Dendritic cell treated with granulocyte-macrophage colony-stimulating factor and Interleukin-4, amounts not matched to agents 40 ng/mL and 50 ng/mL, for 4 days (primary cell): Measurements from ENCODE around the gene TSC22D3.
"Not testable (repeated sequence)": the region's sequence is repeated elsewhere in the genome, so short reads cannot be mapped to it uniquely, and the experiment has no call there.

Experiments used
- H3K27ac Mint-ChIP-seq: one replicate; pipeline ENCODE4 v1.8.0; 2022; ENCODE audit warnings: mild to moderate bottlenecking, mixed read lengths
- H3K27me3 Mint-ChIP-seq: one replicate; pipeline ENCODE4 v1.8.0; 2022; ENCODE audit warnings: mild to moderate bottlenecking, mixed read lengths
- H3K36me3 Mint-ChIP-seq: one replicate; pipeline ENCODE4 v1.8.0; 2022; ENCODE audit warnings: low read depth, mixed read lengths
- H3K4me1 Mint-ChIP-seq: one replicate; pipeline ENCODE4 v1.8.0; 2022; ENCODE audit warnings: low read depth, mixed read lengths
- H3K4me3 Mint-ChIP-seq: one replicate; pipeline ENCODE4 v1.8.0; 2022; ENCODE audit warnings: mild to moderate bottlenecking, moderate library complexity, mixed read lengths
- H3K9me3 Mint-ChIP-seq: one replicate; pipeline ENCODE4 v1.8.0; 2022; ENCODE audit warnings: mixed read lengths
- intact Hi-C: fragments of 100-400 bp; cut with micrococcal nuclease; formaldehyde crosslinking; loops from one replicate; pipeline ENCODE4 v1.15.0; 2022

Gene TSC22D3

DNA sequence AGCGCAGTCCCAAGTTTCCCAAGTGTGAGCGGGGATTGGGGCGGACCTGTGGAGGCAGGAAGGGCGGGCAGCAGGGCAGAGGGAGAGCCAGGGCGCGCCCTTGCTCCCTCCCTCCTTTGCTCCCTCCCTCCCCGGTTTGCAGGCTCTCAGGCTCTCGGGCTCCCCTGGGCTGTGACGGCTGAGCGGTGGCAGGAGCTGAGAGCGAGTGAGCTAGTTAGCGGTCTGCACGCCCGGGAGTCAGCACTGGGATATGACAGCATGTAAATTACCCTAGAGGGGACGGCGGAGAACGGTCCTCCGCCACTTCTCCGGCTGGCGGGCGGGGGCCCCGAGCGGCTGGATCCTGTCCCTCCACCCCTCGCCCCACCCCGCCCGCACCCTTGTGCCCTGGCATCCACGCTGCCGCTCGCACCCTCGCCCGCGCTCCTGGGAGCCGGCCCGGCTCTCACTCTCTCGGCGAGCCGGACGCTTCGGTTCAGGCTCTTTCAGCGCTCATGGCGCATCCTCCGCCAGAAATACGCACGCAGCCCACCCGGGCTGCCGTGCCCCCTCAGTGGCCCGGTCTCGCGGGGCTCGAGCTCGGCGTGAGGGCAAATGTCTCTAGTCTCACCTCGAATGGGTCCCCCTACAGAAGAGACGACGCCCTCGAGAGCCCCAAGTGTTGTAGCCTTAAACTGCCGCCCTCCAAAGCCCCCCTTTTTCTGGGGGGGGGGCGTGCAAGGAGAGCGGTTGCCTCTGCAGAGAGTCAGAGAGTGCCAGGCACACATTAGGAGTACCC lies at the start of gene TSC22D3:
TSC22D3 (minus strand) TSS at position 54 of the 778 bp plus-strand sequence. CDS start 368 bp downstream, outside the sequence.
- intact Hi-C loops = loop anchor here (10.0 kb wide), 1 partner anchor 751 kb away; no protein-coding TSS in a partner anchor
- Mint-ChIP-seq H3K4me1 (peaks cover 14% of the 10 kb centered on the region), H3K36me3 (no peaks in the 10 kb centered on the region), H3K4me3 (peak within 1 kb of the TSS; percentile 70), H3K9me3 (no peaks in the 10 kb centered on the region), H3K27ac (peak within 1 kb of the TSS; percentile 20), H3K27me3 (peaks cover 40% of the 10 kb centered on the region)

- no peak overlapping the region for H3K4me3 Mint-ChIP-seq
Measured at GRCh38 chrX:107823456-107823855, 47.9 kb upstream of the TSC22D3 start.

DNA sequence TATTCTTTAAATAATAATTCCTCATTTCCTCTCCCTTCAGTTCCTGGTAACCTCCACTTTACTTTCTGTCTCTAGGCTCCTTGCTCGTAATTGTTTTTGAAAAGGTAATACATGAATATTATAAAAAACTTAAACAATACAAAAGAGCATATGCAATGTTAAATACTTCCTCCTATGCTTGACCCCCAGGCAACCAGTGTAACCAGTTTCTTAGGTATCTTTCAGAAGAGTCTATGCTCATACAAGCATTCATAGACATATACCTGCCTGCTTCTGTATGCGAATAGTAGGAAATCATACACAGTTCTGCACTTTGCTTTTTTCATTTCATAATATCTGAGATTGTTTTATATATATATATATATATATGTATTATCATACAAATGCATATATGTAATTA lies 47.5 kb upstream of the TSC22D3 start:
- Mint-ChIP-seq H3K27me3 (peaks cover 27% of the 10 kb centered on the region), H3K27ac (no peak overlapping the region), H3K4me3 (no peak overlapping the region), H3K36me3 (no peaks in the 10 kb centered on the region), H3K9me3 (no peaks in the 10 kb centered on the region), H3K4me1 (peaks cover 41% of the 10 kb centered on the region)
- intact Hi-C loops = no loop called here

More at GRCh38 chrX:107823456-107823855, 47.9 kb upstream of the TSC22D3 start:
- Mint-ChIP-seq H3K27ac (no peak overlapping the region), H3K9me3 (no peaks in the 10 kb centered on the region), H3K27me3 (peaks cover 31% of the 10 kb centered on the region), H3K36me3 (no peaks in the 10 kb centered on the region), H3K4me1 (peaks cover 41% of the 10 kb centered on the region)
- intact Hi-C loops = no loop called here

DNA sequence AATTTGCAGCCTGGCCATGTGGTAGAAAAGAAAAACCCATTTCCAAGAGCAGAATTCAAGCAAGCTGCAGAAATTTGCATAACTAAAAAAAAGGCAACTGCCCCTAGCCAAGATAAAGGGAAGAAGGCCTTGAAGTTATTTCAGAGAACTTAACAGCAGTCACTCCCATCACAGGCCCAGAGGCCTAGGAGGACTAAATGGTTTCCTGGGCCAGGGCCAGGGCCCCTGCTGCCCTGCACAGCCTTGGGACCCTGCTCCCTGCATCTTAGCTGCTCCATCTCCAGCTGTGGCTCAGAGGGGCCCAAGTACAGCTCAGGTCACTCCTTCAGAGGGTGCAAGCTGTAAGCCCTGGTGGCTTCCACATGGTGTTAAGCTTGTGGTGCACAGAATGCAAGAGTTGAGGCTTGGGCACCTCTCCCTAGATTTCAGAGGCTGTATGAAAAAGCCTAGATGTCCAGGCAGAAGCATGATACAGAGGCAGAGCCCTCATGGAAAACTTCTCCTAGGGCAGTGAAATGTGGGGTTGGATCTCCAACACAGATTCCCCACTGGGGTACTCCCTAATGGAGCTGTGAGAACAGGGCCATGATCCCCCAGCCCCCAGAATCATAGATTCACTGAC lies 43.4 kb upstream of the TSC22D3 start:
- H3K27me3 Mint-ChIP-seq = no peaks in the 10 kb centered on the region
- H3K4me1 Mint-ChIP-seq = peaks cover 20% of the 10 kb centered on the region
- intact Hi-C loops = no loop called here
- no peaks in the 10 kb centered on the region for H3K36me3 Mint-ChIP-seq
- no peaks in the 10 kb centered on the region for H3K9me3 Mint-ChIP-seq
- H3K4me3 Mint-ChIP-seq = no peak overlapping the region
- H3K27ac Mint-ChIP-seq = no peak overlapping the region

DNA sequence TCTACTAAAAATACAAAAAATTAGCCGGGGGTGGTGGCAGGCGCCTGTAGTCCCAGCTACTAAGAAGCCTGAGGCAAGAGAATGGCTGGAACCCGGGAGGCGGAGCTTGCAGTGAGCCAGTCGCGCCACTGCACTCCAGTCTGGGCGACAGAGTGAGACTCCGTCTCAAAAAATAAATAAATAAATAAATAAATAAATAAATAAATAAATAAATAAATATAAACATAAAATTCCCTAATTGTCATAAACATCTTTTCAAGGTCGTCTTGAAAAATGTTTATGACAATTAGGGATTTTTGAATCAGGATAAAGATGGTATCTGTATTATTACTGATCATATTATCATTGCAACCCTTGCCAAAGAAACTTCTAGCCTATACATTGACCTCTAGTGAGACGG lies 34.5 kb upstream of the TSC22D3 start:
- H3K4me1 Mint-ChIP-seq, H3K36me3 Mint-ChIP-seq, H3K27ac Mint-ChIP-seq, H3K4me3 Mint-ChIP-seq, H3K9me3 Mint-ChIP-seq, intact Hi-C loops, H3K27me3 Mint-ChIP-seq: not testable (repeated sequence)

GRCh38 chrX:107805179-107805578 lies 29.6 kb upstream of the TSC22D3 start:
- peaks cover 8% of the 10 kb centered on the region for H3K4me1 Mint-ChIP-seq
- no peaks in the 10 kb centered on the region for H3K27me3 Mint-ChIP-seq
- H3K9me3 Mint-ChIP-seq = no peaks in the 10 kb centered on the region
- no peak overlapping the region for H3K27ac Mint-ChIP-seq
- intact Hi-C loops = no loop called here
- H3K36me3 Mint-ChIP-seq = no peaks in the 10 kb centered on the region
- H3K4me3 Mint-ChIP-seq = no peak overlapping the region

GRCh38 chrX:107804427-107804826 lies 28.8 kb upstream of the TSC22D3 start:
- Mint-ChIP-seq H3K4me1 (peaks cover 8% of the 10 kb centered on the region), H3K27me3 (peaks cover 2% of the 10 kb centered on the region), H3K9me3 (no peaks in the 10 kb centered on the region), H3K4me3 (no peak overlapping the region), H3K27ac (no peak overlapping the region), H3K36me3 (no peaks in the 10 kb centered on the region)
- intact Hi-C loops = no loop called here

GRCh38 chrX:107787827-107788226 lies 12.2 kb upstream of the TSC22D3 start:
- intact Hi-C loops = no loop called here
- Mint-ChIP-seq H3K27me3 (peaks cover 5% of the 10 kb centered on the region), H3K36me3 (no peaks in the 10 kb centered on the region), H3K4me1 (no peaks in the 10 kb centered on the region), H3K27ac (no peak overlapping the region), H3K4me3 (no peak overlapping the region), H3K9me3 (no peaks in the 10 kb centered on the region)

DNA sequence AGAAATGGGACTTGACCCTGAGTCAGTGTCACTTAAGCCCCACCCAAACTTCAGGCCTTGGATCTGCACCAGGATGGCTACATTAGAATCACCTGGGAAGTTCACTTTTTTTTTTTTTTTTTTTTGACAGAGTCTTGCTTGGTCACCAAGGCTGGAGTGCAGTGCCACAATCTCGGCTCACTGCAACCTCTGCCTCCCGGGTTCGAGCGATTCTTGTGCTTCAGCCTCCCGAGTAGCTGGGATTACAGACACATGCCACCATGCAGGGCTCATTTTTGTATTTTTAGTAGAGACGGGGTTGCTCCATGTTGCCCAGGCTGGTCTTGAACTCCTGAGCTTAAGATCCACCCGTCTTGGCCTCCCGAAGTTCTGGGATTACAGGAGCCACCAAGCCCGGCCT lies 4.9 kb upstream of the TSC22D3 start:
- H3K4me1 Mint-ChIP-seq = peaks cover 14% of the 10 kb centered on the region
- intact Hi-C loops = no loop called here
- peaks cover 13% of the 10 kb centered on the region for H3K27me3 Mint-ChIP-seq
- H3K36me3 Mint-ChIP-seq = no peaks in the 10 kb centered on the region
- H3K4me3 Mint-ChIP-seq = no peak overlapping the region
- no peak overlapping the region for H3K27ac Mint-ChIP-seq
- H3K9me3 Mint-ChIP-seq = no peaks in the 10 kb centered on the region

DNA sequence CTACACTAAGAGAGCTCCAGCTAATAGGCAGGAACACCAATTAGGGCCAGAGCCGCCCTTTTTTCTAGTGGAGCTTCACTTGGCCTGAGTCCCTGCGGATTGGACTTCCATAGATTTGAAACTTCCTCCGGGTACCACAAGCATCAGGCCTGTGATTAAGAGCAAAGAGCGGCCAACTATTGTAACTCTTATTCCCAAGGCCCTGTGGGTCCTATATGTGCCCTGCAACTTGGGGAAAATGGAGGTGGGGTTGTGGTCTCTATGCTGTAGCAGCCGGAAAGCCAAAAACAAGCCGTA lies 1.9 kb upstream of the TSC22D3 start, which contains the start of gene NCBP2L:
NCBP2L (plus strand) TSS at position 198 of the 297 bp plus-strand sequence. CDS start 16,488 bp downstream, outside the sequence.
- intact Hi-C loops = loop anchor here (1.0 to 10.0 kb wide), 3 partner anchors 118 to 753 kb away; no protein-coding TSS in a partner anchor
- Mint-ChIP-seq H3K4me3 (peak within 1 kb of the TSS; percentile 70), H3K27me3 (peaks cover 37% of the 10 kb centered on the region), H3K4me1 (peaks cover 14% of the 10 kb centered on the region), H3K36me3 (no peaks in the 10 kb centered on the region), H3K9me3 (no peaks in the 10 kb centered on the region), H3K27ac (peak within 1 kb of the TSS; percentile 20)

- H3K27ac Mint-ChIP-seq = peak overlapping the region; percentile 20
- peaks cover 14% of the 10 kb centered on the region for H3K4me1 Mint-ChIP-seq
- intact Hi-C loops = loop anchor here (1.0 to 10.0 kb wide), 3 partner anchors 118 to 752 kb away; no protein-coding TSS in a partner anchor
- H3K4me3 Mint-ChIP-seq = peak overlapping the region; percentile 70
- no peaks in the 10 kb centered on the region for H3K9me3 Mint-ChIP-seq
- H3K36me3 Mint-ChIP-seq = no peaks in the 10 kb centered on the region
- H3K27me3 Mint-ChIP-seq = peaks cover 40% of the 10 kb centered on the region
Measured at GRCh38 chrX:107776649-107777535, 1.3 kb upstream of the TSC22D3 start.

DNA sequence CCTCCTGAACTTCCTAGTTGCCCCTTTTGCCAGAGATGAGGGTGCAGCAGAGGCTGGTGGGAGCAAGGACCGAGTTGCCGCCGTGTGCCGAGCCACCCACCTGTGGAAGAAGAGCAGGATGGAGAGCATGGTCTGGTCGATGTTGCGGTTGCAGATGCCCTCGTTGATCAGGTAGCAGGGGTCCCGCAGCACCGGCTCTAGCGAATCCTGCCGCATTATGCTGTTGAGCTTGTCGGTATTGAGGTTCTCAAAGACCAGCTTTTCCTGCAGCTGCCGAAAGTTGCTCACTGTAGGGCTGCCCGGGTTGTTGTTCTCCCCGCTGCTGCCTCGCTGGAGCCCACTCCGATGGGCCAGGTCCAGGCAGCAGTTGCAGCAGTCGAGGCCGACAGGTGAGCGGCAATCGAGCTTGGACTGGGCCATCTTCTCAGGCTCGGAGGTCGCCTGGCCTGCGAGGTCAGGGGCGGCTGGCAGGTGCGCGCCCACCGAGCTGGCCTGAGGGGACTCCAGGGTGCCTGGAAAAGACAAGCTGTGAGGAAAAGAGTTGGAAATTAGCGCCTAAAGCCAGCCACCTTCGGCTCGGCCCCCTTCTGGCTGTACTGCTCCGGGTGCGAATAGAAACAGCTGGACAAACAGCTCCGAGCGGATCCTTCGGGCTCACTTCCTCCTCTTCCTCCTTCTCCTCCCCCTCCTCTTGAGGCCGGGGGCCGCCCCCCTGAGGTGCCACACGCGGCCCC lies 420 bp downstream of the TSC22D3 start:
- H3K36me3 Mint-ChIP-seq = no peaks in the 10 kb centered on the region
- intact Hi-C loops = loop anchor here (10.0 kb wide), 1 partner anchor 750 kb away; no protein-coding TSS in a partner anchor
- peaks cover 40% of the 10 kb centered on the region for H3K27me3 Mint-ChIP-seq
- peaks cover 14% of the 10 kb centered on the region for H3K4me1 Mint-ChIP-seq
- H3K4me3 Mint-ChIP-seq = peak overlapping the region; percentile 70
- H3K9me3 Mint-ChIP-seq = no peaks in the 10 kb centered on the region
- no peak overlapping the region for H3K27ac Mint-ChIP-seq

- H3K4me1 Mint-ChIP-seq = peaks cover 14% of the 10 kb centered on the region
- H3K27me3 Mint-ChIP-seq = peaks cover 40% of the 10 kb centered on the region
- H3K9me3 Mint-ChIP-seq = no peaks in the 10 kb centered on the region
- no peak overlapping the region for H3K4me3 Mint-ChIP-seq
- intact Hi-C loops = loop anchor here (10.0 kb wide), 1 partner anchor 749 kb away; no protein-coding TSS in a partner anchor
- no peak overlapping the region for H3K27ac Mint-ChIP-seq
- no peaks in the 10 kb centered on the region for H3K36me3 Mint-ChIP-seq
Measured at GRCh38 chrX:107773906-107774435, 1.6 kb downstream of the TSC22D3 start.
